A673 (cell line): ENCODE measurements around the gene POLDIP2. TPM values are rescaled to one million over a fixed set of nuclear protein-coding genes. Genes with fewer than 3 reads are reported as not detected.

Source experiments
- BruUV-seq: library from RNA; stranded (reverse); fragments of 400-500 nt; replicated peaks from 2 replicates; lab custom pipeline; 2021; lab: Mats Ljungman, UMichigan
- CTCF ChIA-PET: fragments of 300-600 bp; sonication (Branson Sonifier 250); formaldehyde crosslinking; loops from one replicate; lab custom pipeline; 2022; ENCODE audit warnings: antibody characterized with exemption; lab: Charles Lee
- POLR2A ChIA-PET: fragments of 300-600 bp; sonication (Branson Sonifier 250); formaldehyde crosslinking; loops from one replicate; lab custom pipeline; 2022; ENCODE audit warnings: antibody characterized with exemption; ENCODE audit not compliant: low non-redundant PET; lab: Charles Lee
- DNase-seq: peaks from one replicate; pipeline ENCODE4 v3.0.0-alpha.2; 2015; ENCODE audit warnings: low spot score
- H3K27ac ChIP-seq: fragments of 200-600 bp; sonication (generic); 2 replicates; pipeline ENCODE4 v1.5.1; 2016; ENCODE audit warnings: mixed run types, low read depth, mild to moderate bottlenecking, mixed read lengths, antibody characterized with exemption, low read length; ENCODE audit not compliant: poor library complexity, severe bottlenecking
- H3K27me3 ChIP-seq: fragments of 200-600 bp; sonication (generic); replicated peaks from 2 replicates; pipeline ENCODE4 v1.6.1; 2017; ENCODE audit warnings: mixed run types, low read depth, mild to moderate bottlenecking, mixed read lengths, antibody characterized with exemption, low read length; ENCODE audit not compliant: insufficient read depth, poor library complexity
- H3K36me3 ChIP-seq: fragments of 200-600 bp; sonication (generic); 2 replicates; pipeline ENCODE4 v1.6.1; 2016; ENCODE audit warnings: mixed run types, mild to moderate bottlenecking, mixed read lengths, antibody characterized with exemption, low read length; ENCODE audit not compliant: insufficient read depth, poor library complexity, severe bottlenecking
- H3K4me1 ChIP-seq: fragments of 200-600 bp; sonication (generic); 2 replicates; pipeline ENCODE4 v1.6.1; 2017; ENCODE audit warnings: mixed run types, mild to moderate bottlenecking, mixed read lengths, antibody characterized with exemption, low read length; ENCODE audit not compliant: insufficient read depth, poor library complexity, severe bottlenecking
- H3K4me3 ChIP-seq: fragments of 200-600 bp; sonication (generic); 2 replicates; pipeline ENCODE4 v1.5.1; 2016; ENCODE audit warnings: low read depth, mixed run types, mild to moderate bottlenecking, mixed read lengths, low read length; ENCODE audit not compliant: poor library complexity, severe bottlenecking
- H3K9me3 ChIP-seq: fragments of 200-600 bp; sonication (generic); 2 replicates; pipeline ENCODE4 v1.6.1; 2016; ENCODE audit warnings: mixed run types, low read depth, mild to moderate bottlenecking, mixed read lengths, antibody characterized with exemption, low read length; ENCODE audit not compliant: poor library complexity, severe bottlenecking
- EZH2 ChIP-seq: fragments of 200-600 bp; sonication (generic); IDR thresholded peaks from 2 replicates; pipeline ENCODE4 v1.6.1; 2017; ENCODE audit warnings: borderline replicate concordance, low read depth, mild to moderate bottlenecking, mixed read lengths, antibody characterized with exemption, low read length; ENCODE audit not compliant: poor library complexity, severe bottlenecking
- intact Hi-C: fragments of 100-400 bp; cut with micrococcal nuclease; formaldehyde crosslinking; loops from one replicate; pipeline ENCODE4 v1.10.0; 2022; ENCODE audit not compliant: unreplicated experiment
- microRNA-seq: library from miRNA; unstranded; fragments of <30 nt; microRNA quantifications from one replicate; pipeline ENCODE4 v1.2.0, GENCODE V29; 2021
- total RNA-seq: library from RNA; stranded (reverse); gene quantifications from 2 replicates; pipeline ENCODE4 v1.2.3, GENCODE V29; 2021
- TF ChIP-seq, protein P1 (sequence below): fragments of 300-800, 200-600 bp; sonication (generic); conservative IDR thresholded peaks from 2 replicates; pipeline ENCODE4 v1.5.1; 2017; ENCODE audit warnings: low read depth, mild to moderate bottlenecking, antibody characterized with exemption, low read length, moderate library complexity, mixed read lengths

POLDIP2 gene
- total RNA-seq, 1 experiment from 2014 or later = 115 TPM

DNA sequence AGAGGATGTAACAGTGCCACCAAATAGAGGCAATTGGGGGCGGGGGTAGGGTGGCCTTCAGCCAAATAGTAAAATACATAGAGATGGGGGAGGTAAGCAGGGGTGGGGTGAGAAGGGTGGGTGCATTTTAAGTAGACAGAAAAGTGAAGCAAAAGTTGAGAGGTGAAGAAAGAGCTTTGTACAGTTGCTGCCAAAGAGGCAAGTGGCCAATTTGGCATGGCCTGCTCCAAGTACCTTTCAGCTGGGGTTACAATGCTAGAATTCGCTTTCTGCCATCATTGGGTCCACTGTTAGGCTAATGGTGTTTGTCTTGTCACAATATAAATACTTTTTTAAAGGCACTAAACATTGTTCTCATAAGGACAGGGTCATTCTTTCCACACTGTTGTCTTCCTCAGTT is 43.5 kb downstream of the POLDIP2 start:
- intact Hi-C loops = no loop called here
- no peaks in the 10 kb centered on the region for H3K27me3 ChIP-seq
- H3K9me3 ChIP-seq = no peaks in the 10 kb centered on the region
- ChIA-PET POLR2A (no interaction called here), CTCF (no interaction called here)
- BruUV-seq = no TSS peak
- H3K4me3 ChIP-seq = no peak overlapping the region
- H3K36me3 ChIP-seq = no peaks in the 10 kb centered on the region
- no peak overlapping the region for H3K27ac ChIP-seq
- no peak for DNase-seq
- H3K4me1 ChIP-seq = peaks cover 7% of the 10 kb centered on the region
- TF ChIP-seq, protein P1, sequence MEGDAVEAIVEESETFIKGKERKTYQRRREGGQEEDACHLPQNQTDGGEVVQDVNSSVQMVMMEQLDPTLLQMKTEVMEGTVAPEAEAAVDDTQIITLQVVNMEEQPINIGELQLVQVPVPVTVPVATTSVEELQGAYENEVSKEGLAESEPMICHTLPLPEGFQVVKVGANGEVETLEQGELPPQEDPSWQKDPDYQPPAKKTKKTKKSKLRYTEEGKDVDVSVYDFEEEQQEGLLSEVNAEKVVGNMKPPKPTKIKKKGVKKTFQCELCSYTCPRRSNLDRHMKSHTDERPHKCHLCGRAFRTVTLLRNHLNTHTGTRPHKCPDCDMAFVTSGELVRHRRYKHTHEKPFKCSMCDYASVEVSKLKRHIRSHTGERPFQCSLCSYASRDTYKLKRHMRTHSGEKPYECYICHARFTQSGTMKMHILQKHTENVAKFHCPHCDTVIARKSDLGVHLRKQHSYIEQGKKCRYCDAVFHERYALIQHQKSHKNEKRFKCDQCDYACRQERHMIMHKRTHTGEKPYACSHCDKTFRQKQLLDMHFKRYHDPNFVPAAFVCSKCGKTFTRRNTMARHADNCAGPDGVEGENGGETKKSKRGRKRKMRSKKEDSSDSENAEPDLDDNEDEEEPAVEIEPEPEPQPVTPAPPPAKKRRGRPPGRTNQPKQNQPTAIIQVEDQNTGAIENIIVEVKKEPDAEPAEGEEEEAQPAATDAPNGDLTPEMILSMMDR = no peak
- no peak for TF ChIP-seq EZH2

DNA sequence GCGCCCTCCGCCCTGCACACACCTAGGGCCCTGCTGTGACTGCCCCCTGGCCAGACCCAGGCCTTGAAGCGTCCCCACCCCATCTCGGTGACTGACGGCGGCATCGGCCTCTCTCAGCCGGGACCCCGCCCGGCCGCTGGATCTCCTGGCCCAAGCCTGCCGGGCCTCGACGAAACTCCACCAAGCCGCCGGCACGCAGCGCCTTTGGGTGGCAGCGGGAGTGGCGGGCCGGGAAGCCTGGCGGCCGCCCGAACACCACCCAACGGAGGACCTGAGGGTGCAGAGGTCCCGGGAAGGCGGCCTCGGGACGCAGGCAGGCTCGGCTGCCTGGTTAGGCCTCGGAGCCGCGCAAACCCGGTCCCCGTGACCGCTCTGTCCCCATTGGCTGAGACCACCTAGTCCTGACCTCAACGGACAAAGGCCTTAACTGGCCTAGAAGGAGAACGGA is 50.3 kb downstream of the POLDIP2 start:
- no peaks in the 10 kb centered on the region for H3K9me3 ChIP-seq
- DNase-seq = no peak
- POLR2A ChIA-PET = no interaction called here

DNA sequence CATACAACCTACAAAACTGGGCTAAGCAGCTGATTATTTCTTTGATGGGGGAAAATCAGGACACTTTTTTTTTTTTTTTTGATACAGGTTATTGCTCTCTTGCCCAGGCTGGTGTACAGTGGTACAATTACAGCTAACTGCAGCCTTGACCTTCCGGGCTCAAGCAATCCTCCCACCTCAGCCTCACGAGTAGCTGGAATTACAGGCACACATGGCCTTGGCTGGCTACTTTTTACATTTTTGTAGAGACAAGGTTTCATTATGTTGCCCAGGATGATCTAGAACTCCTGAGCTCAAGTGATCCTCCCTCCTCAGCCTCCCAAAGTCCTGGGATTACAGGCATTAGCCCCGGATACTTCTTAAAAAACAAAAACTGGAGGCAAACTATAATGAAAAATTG is 58.9 kb downstream of the POLDIP2 start:
- BruUV-seq = no TSS peak
- no peak for DNase-seq
- Histone ChIP-seq H3K4me3 (no peak overlapping the region), H3K4me1 (no peaks in the 10 kb centered on the region), H3K9me3 (no peaks in the 10 kb centered on the region), H3K36me3 (no peaks in the 10 kb centered on the region), H3K27me3 (no peaks in the 10 kb centered on the region), H3K27ac (no peak overlapping the region)
- CTCF ChIA-PET = no interaction called here
- TF ChIP-seq, protein P1 = no peak
- no peak for TF ChIP-seq EZH2
- intact Hi-C loops = no loop called here
- POLR2A ChIA-PET = no interaction called here

More for the DNA sequence above, 50.3 kb downstream of the POLDIP2 start:
- Histone ChIP-seq H3K27ac (no peak overlapping the region), H3K36me3 (no peaks in the 10 kb centered on the region), H3K4me1 (no peaks in the 10 kb centered on the region), H3K4me3 (no peak overlapping the region), H3K27me3 (no peaks in the 10 kb centered on the region)
- intact Hi-C loops = no loop called here
- no TSS peak for BruUV-seq
- CTCF ChIA-PET = no interaction called here
- TF ChIP-seq EZH2 = no peak
- TF ChIP-seq, protein P1 = no peak

Small RNA genes lying within 50 kb of the gene (microRNA-seq; reads per million reads assigned to microRNA genes)
- 1.6 reads per million for gene MIR4723

Other genes with a start within 250 kb of the POLDIP2 start
- gene TMEM97, start 38.3 kb downstream of the POLDIP2 start, total RNA-seq = 122 and 134 TPM in 2 replicates
- gene IFT20, start 22.1 kb downstream of the POLDIP2 start, total RNA-seq = 21.5 and 26.5 TPM in 2 replicates
- gene TNFAIP1, start 21.8 kb downstream of the POLDIP2 start, total RNA-seq = 27.5 and 36.8 TPM in 2 replicates
- gene SEBOX, start 7.7 kb upstream of the POLDIP2 start, total RNA-seq = not detected in 2 replicates
- gene VTN, start 12.8 kb upstream of the POLDIP2 start, total RNA-seq = 0.26 TPM in 1 of 2 replicates, not detected in the other
- gene SARM1, start 14.2 kb upstream of the POLDIP2 start, total RNA-seq = 37.7 and 47.1 TPM in 2 replicates
- gene SLC46A1, start 48.7 kb upstream of the POLDIP2 start, total RNA-seq = 4.4 and 6.4 TPM in 2 replicates
- not detected in 2 replicates for gene SLC13A2, start 116.1 kb upstream of the POLDIP2 start, total RNA-seq
- not detected in 2 replicates for gene FOXN1, start 148.8 kb upstream of the POLDIP2 start, total RNA-seq
- 44.6 and 46.8 TPM in 2 replicates for gene UNC119, start 195.1 kb upstream of the POLDIP2 start, total RNA-seq
- 51.6 and 64.8 TPM in 2 replicates for gene PIGS, start 214.0 kb upstream of the POLDIP2 start, total RNA-seq
- 9.7 and 12.0 TPM in 2 replicates for gene ALDOC, start 219.4 kb upstream of the POLDIP2 start, total RNA-seq
- 213 and 219 TPM in 2 replicates for gene SPAG5, start 241.5 kb upstream of the POLDIP2 start, total RNA-seq